Stimulated activated CD4-positive, alpha-beta T cell treated with anti-CD3 and anti-CD28 coated beads, Interleukin-1b, Interleukin-23, amount 100 ng/mL, for 48 hours (primary cell): Measurements from ENCODE around the gene STOML1.
"Not testable (repeated sequence)": the region's sequence is repeated elsewhere in the genome, so short reads cannot be mapped to it uniquely, and the experiment has no call there.

Experiments used
- DNase-seq: peaks from one replicate; pipeline ENCODE4 v3.0.0-alpha.2; 2020

STOML1 gene

DNA sequence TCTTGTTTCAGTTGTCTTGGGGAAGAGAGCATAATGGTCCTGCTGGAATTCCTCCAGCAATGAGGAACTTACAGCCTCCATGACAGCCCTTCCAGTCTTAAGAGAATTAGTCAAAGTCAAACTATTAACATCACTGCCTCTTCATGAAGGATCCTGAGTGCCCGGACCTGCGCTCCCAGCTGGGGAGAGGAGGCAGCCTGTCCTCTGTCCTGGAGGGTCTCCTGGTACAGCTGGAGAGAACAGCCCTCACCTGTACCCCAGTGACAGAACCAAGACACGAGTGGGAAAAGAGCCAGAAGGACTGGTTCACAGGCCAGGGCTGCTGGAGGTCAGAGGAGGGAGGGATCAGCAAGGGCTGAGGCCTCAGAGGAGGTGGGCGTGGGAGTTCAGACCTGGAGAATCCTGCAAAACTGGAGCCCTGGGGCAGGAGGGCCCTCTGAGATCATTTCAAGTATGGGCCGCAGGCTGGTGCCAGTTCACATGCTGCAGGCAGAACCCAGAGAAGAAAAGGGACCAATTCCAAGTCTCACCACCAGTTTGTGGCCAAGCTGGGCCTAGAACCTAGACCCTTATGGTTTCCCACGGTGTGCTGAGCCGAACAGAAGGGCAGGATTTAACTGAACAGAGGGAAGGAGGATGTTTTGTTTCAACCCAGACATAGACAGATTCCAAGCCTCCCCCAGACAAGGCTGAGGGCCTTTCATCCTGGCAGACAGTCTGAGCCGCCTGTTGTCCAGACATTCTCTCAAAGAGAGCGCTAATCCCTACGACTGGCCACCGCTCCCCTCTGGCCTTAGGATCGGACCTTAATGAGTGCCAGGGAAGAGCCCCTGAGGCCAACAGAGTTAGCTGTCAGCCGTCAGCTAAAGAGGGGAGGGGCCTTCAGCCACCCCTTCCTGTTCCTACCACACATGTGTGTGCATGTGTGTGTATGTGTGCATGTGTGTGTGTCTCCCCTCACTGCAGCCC lies 47.6 kb downstream of the STOML1 start:
- no peak for DNase-seq

DNA sequence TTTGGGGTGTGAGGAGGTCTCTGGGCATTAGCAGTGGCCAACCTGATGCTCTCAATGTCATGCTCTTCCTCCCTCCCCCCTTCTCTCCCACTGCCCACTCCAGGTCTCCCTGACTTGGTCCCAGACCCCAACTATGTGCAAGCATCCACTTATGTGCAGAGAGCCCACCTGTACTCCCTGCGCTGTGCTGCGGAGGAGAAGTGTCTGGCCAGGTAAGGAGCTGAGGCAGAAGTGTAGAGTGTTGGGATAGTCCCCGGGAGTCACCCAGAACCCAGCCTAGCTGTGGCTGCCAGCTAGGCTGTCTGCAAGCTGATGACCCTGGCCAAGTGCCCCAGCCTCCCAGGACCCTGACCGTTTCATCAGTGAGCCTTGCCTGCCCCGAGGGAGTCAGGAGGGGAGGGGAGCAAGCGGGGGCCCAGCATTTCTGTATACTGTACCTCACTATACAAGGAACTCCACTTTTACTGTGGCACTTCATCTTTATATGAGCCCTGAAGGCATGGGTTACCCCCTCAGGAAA lies 49.3 kb downstream of the STOML1 start:
- no peak for DNase-seq

DNA sequence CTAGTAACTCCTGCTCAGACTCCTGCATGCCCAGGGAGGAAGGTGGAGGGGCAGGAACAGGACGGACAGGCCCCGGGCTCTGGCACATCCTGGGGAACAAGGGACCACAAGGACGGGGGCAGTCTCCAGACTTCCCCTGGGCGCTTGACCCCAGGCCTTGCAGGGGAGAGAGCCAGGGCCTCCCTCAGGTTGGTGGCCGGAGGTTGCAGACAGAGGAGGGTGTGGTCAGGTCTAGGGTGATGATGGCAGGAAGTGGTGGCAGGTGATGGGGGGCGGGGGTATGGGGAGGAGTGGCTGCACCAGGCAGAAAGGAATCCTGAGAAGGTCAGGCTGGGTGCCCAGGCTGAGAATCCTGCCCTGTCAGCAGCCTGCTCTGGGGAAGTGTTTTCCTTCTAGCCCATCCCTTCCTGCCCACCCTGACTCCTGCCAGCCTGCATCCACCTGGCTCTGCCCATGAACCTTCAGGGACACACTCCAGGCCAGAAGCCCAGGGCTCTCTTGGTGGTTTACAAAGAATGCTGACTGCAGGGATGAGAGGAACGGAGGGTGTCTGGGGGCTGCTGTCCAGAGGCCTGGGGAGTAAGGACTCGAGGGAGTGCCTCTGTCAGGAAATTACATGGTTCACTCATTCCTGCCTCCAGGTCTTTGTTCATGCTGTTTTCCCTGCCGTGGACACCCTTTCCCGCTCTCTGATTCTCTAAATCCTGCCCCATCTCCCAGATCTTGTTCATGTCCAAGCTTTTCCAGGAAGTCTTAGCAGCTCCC lies 50.0 kb downstream of the STOML1 start:
- no peak for DNase-seq

GRCh38 chr15:73941449-73941848 lies 50.6 kb downstream of the STOML1 start:
- no peak for DNase-seq

GRCh38 chr15:73941044-73941443 lies 51.1 kb downstream of the STOML1 start:
- DNase-seq, result no peak

GRCh38 chr15:73940061-73940981 lies 51.8 kb downstream of the STOML1 start:
- no peak for DNase-seq

- no peak for DNase-seq
These were observed 53.0 kb downstream of the STOML1 start for GRCh38 chr15:73939138-73939537.

DNA sequence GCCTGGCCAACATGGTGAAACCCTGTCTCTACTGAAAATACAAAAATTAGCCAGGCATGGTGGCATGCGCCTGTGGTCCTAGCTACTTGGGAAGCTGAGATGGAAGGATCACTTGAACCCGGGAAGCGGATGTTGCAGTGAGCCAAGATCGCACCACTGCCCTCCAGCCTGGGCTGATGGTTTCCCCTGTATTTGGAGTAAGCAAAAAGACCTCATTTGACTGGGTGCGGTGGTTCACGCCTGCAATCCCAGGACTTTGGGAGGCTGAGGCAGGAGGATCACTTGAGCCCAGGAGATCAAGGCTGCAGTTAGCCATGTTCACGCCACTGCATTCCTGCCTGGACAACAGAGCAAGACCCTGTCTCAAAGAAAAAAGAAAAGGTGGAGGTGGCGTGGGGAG lies 53.6 kb downstream of the STOML1 start:
- not testable (repeated sequence) for DNase-seq

DNA sequence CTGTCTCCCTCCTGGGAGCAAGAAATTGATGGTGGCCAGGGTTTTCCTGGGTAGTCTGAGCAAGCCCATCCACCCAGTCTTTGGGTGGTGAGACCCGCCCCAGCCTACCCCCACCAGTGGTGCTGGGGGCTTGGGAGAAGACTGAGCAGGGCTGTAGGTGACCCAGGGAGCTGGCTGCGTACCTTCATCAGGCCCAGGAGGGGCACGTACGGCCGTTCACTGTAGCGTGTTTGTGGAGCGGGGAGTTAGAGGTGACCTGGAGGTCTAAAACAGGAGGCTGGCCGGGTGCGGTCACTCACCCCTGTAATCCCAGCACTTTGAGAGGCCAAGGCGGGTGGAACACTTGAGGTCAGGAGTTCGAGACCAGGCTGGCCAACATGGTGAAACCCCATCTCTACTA lies 54.4 kb downstream of the STOML1 start:
- no peak for DNase-seq

DNA sequence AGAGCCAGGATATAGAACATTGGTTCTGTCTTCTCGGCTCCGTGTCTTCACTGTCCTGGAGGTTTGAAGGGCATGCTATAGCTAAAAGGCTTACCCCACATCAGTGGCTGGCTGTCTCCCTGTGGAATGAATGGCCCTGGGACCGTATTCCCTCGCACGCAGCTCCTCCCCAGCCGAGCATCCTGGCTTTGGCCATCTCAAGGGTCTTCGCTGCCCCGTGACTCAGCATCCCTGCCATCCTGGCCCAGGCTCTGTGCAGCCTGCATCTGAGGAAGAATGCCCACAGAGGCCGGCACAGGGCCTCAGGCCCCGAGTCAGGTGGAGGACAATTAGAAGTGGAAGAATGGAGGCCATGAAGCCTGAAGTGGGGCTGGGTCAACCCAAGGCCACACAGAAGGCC lies 54.8 kb downstream of the STOML1 start:
- DNase-seq, result no peak

- DNase-seq, result no peak
These were observed 55.4 kb downstream of the STOML1 start for GRCh38 chr15:73936588-73937290.

DNA sequence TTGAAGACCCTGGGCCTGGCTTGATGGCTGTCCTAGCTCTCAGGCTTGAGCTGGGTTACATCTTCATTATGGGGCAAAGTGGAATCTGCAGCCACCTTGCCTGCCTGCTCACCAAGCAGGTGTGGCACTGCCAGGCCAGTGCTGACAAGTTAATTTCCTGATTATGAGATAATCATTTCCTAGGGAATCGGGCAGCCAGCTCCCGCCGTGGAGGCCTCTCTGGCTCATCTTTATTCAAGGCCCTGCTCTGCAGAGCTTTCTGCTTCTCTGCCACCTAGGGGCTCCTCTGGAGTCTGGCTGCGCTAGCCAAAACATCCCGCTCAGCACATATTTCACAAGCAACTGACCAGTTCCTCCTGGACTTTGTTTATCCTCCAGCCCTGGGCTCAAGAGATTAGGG lies 55.9 kb downstream of the STOML1 start:
- no peak for DNase-seq

GRCh38 chr15:73935547-73935946 lies 56.5 kb downstream of the STOML1 start:
- no peak for DNase-seq

DNA sequence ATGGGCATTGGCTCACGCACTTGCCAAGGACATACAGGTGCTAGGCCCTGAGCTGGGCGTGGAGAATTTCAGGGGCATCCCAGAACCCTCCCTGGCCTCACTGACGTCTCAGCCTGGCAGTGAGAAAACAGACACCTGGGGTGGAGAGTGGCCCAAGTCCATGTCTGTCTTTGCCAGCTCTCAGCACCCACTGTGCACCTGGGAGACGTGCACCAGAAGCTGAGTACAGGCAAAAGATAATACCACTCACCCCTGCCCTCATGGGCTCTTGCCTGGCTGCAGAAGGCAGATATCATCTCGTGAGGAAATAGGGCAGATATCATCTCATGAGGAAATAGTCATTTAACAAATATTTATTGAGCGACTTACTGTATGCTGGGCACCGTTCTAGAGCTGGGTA lies 57.8 kb downstream of the STOML1 start:
- no peak for DNase-seq

- no peak for DNase-seq
These were observed 59.5 kb downstream of the STOML1 start for GRCh38 chr15:73932381-73933191.

- DNase-seq, result no peak
These were observed 60.7 kb downstream of the STOML1 start for GRCh38 chr15:73931441-73931840.

GRCh38 chr15:73930790-73931281 lies 61.3 kb downstream of the STOML1 start:
- no peak for DNase-seq

DNA sequence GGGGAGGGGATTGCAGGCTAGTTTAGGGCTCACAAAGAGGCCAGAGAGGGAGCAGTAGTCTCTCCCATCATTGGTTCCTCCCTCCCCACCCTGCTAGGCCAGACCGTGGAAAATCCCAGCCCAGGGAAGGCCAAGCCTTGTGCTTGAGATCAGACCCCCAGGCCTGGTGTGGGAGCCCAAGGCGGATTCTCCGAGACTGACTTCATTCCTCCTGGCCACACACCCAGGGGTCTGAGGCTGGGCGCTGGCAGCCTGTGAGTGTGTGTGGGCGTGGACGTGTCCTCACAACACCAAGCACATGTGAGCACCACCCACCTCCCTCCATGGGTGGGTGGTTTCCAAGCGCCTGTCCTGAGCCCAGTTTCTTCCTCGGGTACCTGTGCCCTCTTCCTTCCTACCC lies 61.7 kb downstream of the STOML1 start:
- no peak for DNase-seq

DNA sequence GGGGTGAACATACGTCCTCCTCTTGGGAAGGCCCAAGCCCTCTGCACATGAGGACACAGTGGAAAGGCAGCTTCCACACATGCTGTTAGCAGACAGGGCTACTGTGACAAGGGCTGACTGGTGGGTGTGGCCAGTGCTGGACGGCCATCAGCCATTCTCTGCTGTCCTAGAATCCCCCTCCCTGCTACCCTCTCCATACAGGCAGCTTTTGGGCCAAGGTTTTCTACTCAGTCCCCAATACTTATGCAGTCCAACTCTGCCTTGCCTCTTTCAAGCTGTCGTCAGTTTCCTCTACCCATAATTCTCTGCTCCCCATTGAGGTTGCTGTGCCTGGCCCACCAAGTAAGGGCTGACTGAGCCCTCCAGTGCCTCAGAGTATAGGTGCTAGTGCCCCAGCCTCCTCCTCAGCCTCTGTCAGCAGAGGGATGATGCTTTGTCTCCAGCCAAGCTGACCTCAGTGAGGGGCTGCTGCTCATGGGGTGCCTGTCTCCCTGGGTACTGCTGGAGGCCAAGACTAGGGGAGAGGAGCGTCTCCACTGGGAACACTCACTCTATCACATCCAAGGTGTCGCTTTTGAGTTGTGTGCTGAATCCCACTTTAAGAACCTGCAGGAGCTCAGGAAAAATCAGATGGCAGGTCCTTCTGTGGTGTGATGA lies 63.0 kb downstream of the STOML1 start:
- no peak for DNase-seq
